Amniotic epithelial cell (primary cell): ENCODE results near the gene TMPRSS2.

Experiments
- DNase-seq: peaks from one replicate; pipeline ENCODE4 v3.0.0-alpha.2; 2010; ENCODE audit warnings: low read depth

TMPRSS2 gene

DNA sequence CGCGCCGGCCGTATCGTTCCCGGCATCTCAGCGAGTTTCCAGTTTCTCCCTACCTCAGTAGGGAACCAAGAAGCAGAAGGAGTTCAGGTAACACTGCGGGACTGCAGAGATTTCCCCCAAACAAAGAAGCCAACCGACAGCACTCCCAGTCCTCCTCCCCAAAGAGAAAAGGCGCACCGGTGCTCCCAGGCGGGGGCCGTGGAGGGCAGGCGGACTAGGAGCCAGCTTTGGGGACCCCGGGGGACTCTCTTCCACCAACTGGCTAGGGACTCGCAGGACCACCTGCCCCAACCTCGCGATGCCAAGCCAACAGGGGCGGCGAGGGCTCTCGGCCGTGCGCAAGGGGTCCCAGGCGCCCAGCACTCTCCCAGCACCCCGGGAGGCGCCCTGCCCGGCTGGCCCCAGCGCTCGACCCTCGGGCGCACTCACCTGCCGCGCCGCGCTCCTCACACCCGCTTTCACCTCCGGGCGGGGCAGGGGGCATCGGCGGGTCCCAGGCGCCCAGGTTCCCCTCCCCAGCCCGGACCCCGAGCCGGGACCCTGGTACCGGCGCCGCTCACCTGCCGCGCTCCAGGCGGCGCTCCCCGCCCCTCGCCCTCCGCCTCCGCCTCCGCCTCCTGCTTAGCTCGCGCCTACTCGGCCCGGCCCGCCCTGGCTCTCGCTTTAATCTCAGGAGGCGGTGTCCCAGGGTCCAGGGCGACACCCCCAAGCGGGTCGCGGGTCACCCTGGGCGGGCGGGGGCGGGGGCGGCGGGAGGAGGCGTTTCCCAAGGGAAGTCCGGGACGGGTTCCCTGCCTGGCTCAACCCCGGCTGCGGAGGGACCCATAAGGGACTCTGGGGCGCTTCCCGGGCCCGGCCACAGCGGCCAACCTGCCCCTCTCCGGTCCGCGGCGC, at the start of gene TMPRSS2:
TMPRSS2 (minus strand) TSS at position 638 of the 894 bp plus-strand sequence. CDS start 10,025 bp downstream, outside the sequence.
- DNase-seq: no peak

GRCh38 chr21:41555057-41555456, 47.1 kb upstream of the TMPRSS2 start:
- no peak for DNase-seq

DNA sequence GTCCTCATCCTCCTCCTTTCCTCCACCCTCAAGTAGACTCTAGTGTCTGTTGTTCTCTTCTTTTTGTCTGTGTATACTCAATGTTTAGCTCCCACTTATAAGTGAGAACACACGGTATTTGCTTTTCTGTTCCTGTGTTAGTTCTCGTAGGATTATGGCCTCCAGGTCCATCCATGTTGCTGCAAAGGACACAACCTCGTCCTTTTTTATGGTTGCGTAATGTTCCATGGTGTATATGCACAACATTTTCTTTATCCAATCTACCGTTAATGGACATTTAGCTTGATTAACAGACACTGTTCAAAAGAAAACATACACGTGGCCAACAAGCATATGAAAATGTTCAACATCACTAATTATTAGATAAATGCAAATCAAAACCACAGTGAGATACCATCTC, 44.3 kb upstream of the TMPRSS2 start:
- DNase-seq: no peak

DNA sequence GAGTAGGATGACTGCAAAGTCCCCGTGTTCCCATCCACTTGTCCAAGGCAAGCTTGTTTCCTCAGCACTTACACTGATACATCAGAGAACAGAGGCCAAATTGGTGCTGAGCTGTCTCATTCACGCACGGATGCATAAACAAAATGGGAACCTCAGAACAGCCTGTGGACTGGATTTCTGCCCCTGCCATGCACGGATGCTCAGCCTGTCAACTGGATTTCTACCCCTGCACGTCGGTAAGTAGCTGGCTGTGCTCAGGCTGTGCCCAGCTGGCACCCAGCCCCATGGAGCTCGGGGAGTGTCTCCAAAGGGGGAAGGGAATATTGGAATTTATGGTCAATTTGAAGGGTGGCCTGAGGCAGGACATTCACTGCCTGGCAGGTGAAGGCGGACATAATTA, 40.8 kb upstream of the TMPRSS2 start:
- DNase-seq: no peak

GRCh38 chr21:41547111-41547510, 39.2 kb upstream of the TMPRSS2 start:
- no peak for DNase-seq

DNA sequence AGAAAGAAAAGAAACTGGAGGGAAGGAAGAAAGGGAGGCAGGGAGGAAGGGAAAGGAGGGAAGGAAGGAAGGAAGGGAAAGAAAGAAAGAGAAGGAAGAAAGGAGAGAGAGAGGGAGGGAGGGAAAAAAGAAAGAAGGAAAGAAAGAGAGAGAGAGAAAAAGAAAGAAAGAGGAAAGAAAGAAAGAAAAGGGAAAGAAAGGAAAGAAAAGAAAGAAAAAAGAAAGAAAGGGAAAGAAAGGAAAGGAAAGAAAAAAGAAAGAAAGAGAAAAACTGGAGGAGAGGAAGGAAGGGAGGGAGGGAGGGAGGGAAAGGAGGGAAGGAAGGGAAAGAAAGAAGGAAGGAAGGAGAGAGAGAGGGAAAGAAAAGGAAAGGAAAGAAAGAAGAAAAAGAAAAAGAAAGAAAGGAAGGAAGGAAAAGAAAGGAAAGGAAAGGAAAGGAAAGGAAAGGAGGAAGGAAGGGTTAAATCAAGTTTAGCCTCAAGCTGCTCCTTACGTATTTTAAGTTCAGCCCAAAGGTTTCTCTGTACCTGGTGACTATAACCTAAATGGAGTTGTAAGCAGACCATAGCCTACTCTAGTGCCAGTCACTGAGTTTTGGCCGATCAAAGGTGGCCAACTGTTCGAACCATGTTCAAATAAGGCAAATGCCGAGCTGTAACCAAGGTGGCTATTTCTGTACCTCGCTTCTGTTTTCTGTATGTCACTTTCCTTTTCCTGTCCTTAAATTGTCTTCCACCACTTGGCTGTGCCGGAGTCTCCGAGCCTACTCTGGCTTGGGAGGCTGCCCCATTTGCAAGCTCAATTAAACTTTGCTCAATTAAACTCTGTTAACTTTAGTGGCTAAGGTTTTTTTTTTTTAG, 37.8 kb upstream of the TMPRSS2 start:
- no peak for DNase-seq

DNA sequence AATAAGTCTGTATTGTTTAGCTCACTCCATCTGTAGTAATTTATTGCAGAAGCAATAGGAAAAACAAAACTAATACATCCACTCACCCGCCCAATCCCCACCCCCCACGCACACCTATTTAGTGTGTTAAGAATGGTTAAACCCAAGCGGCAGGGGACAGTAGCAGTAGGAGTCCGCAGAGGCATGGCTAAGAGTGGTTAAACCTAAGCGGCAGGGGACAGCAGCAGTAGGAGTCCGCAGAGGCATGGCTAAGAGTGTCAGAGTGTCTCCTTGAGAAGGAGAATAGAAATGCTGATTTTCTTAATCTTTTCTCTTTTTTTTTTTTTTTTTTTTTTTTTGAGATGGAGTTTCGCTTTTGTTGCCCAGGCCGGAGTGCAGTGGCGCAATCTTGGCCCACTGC, 34.8 kb upstream of the TMPRSS2 start:
- DNase-seq: no peak

DNA sequence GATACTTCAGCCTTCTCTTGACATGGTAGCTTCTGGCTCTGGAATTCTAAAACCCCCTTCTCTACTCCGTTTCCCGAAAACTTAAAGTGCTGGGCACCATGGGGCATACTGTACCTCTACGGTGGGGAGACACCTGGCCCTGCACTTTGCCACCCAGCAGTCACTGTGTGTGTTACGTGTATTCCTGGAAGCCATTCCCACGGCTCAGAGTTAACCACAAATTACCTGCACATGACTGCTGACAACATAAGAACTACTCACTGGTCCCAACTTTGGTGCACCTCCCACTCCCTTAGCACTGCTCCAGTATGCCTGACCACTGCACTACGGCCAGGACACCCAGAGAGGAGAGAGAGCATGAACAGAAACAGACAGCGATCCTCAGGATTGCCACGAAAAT, 29.4 kb upstream of the TMPRSS2 start:
- no peak for DNase-seq

DNA sequence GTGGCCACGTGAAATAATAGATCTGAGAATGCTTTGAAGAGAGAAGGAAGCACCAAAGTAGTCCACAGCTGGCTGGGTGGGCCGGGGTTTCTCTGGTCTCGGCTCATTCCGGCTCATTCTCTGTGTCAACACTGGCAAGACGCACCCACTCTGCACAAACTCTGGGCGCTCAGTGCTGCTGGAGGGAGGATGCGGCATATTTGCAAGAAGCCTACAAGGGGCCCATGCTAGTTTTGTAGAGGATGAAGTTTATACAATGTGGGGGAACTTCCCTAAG, 28.8 kb upstream of the TMPRSS2 start:
- DNase-seq: no peak

DNA sequence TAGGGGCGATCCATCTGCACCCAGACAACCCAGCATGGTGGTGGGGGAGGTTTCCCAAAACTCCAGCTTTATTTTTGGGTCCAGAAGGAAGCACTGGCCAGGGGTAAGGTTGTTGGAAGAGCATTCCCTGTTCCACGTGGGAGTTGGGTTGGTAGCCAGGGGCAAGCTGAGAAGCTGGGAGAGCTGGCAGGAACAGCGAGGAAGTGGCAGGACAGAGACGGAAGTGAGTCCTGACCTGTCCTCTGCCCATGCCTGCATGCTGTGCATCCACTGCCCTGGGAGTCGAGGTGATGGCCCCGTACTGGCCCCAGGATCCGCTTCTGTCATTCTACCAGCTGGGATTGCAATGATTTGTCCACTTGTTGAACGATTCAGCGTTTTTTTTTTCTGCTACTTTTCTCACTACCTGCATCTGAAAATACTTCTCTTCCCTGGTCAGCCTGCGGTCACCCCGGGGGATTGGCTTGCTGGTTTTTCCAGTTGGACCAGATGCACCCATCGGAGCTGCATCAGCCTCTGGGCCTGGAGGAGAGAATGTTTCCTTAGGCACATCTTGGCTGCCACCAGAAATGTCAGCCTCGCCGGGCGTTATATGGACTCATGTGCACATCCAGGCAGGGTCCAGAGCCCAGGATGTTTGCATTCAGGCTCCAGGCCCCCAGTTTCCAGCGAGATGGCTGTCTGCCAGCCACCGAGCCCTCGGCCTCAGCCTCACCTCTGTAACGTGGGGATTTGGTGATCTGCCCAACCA, 28.3 kb upstream of the TMPRSS2 start:
- DNase-seq: no peak

- no peak for DNase-seq
Measured at GRCh38 chr21:41530366-41530765, 22.4 kb upstream of the TMPRSS2 start.

DNA sequence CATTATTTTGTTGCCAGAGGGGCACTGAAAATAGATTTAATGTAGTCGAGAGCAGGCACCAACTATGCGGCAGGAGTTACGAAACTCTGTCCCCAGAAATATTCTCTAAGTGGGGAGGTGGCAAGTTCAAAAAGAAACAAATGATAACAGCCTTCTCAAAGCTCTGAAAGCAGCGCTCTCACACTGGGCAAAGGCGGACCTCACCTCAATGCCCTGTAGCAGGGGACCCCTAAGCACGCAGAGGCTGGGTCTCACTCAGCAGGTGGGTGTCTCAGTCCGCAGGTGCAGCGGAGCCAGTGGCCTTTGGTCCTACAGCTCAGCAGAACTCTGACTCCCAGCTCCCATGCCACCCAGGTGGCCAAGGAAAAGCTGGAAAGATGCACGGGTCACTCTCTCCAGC, 21.8 kb upstream of the TMPRSS2 start:
- DNase-seq: no peak

DNA sequence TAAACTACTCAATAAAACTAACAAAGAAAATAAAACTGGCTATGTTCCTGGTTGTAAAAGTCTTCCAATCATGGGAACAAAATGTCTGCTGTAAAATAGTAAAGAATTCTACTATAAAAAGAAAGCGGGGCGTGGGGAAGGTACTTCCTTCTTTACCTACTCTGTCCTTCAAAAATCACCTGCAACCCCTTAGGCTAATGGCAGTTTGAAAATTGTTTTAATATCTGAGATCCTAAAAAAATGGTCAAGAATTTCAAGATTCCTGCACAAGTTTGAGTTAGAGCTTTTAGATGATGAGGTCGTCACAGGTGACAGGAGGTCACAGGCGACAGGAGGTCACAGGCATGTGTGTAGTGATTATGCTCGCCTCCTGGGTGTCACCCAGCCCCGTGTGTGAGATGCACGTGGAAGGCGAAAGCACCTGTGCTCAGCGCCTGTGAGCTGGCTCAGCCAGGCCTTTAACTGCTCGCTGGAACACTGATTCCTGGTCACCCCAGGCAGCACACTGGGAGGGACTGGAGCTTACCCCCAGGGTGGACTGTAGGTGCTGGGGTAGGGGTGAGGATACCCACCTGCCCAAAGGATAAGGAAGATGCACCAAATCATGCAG, 18.6 kb upstream of the TMPRSS2 start:
- no peak for DNase-seq

DNA sequence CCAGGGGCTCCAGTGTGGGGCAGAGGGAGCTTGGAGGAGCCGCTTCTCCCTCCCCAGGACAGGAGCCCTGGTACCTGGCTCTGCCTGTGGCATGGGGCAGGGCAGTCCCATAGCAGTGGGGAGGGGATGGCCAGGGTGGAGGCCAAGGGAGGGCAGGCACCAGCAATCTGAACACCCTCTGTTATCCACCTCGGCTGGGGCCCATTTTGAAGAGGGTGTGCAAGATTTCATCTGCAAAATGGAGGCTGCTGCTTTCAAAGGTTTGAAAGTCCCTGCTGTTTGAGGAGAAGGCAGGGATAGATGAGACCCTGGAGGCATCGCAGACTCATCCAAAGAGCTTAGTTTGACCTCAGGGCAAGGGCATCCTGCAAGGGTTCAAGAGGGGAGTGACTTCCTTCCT, 15.2 kb upstream of the TMPRSS2 start:
- no peak for DNase-seq

DNA sequence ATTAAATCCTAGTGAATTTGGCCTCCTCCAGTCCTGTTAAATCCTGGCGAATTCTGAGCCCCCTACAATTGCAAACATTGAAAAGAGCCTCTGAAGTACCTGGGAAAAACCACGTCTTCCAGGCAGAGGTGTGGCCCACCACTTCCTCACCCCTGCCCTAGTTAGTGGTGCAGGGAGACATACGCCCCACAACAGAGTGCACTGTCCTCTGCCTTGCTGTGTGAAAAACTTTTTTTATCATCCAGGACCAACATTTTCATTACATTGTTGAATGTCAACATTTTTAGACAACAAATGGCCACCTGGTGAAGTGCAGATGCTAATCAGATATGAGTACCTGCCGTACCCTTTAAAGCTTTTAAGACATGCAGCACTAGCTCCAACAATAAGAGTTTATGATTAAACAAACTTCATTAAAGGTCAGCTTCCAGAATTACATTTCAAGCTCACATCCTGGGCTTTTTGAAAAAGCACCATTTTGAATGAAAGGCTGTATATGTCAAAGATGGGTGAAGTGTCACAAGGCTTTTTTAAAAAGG, 13.6 kb upstream of the TMPRSS2 start:
- DNase-seq: no peak

DNA sequence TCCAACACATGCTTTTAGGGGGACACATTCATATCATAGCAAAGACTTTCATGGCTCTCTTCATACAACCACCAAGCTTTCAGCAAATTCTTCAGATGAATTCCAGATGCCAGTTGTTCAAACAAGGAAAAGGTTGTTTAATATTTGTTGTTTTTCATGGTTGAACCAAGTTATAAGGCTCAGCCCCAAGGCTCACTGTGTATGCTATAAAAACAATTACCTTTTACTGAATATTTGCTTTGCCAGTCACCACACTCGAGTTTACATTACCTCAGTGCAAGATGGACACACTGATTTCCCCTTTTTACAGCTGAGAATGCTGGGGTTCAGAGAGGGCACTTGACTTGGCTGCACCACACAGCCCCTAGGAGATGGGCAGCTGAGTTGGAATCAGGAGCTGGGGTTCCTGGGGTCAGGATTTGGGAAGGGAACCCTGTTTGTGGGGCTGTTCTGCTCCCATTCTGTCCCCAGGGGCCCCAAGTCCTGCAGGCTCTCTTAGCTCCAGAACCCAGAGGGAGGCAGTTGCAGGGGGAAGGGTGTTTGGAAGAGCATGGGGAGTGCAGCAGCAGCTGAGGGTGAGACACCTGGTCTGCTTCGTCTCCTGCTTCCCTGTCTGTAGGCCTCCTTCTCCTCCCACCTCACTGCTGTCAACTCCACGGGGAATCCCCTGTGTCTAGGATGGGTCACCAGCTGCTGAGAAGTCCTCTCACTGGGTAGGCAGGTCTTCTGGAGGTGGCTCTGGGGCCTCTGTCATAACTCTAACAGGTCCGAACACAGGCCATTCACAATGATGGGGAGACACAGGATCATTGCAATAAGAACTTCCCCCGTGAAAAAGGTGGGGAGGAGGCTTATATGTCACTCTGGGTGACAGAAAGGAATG, 12.8 kb upstream of the TMPRSS2 start:
- DNase-seq: no peak

DNA sequence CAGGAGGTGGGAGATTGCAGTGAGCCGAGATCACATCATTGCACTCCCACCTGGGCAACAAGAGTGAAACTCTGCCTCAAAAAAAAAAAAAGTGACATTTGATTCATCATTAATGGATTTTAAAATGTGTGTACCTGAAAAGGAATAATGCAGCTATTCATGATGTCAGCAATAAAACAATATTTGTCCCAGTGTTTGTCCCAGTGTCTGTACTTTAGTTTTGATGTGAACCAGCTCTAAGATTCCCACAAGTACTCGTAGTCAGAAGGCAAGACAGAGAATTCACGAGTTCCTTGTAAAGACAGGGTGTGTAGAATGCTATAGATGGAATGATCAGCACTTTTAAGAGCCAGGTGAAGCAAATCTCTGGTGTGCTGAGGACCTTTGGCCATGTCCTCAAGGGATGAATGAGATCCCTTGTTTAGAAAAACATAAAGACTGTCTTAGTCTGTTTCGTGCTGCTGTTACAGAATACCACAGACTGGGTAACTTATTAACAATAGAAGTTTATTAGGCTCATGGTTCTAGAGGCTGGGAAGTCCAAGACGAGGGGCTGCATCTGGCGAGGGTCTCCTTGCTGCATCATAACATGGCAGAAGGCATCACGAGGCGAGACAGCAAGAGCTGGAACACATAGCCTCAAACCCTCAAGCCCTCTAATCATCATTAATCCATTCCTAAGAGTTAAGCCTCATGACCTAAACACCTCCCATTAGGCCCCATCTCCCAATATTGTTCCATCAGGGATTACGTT, 12.0 kb upstream of the TMPRSS2 start:
- no peak for DNase-seq

- no peak for DNase-seq
Measured at GRCh38 chr21:41518757-41519156, 10.8 kb upstream of the TMPRSS2 start.

GRCh38 chr21:41511858-41512257, 3.9 kb upstream of the TMPRSS2 start:
- no peak for DNase-seq

DNA sequence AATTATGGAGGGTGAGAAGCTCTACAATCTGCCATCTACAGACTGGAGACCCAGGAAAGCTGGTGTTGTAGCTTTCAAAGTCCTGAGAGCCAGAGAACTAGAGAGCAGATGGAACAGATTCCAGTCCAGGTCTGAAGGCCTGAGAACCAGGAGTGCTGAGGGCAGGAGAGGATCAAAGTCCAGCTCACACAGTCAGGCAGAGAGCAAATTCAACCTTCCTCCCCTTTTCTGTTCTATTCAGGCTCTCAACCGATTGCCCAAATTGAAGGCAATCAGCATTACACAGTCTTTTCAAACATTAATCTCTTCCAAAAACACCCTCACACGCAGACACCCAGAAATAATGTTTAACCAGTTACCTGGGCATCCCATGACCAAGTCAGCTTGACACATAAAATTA, 2.5 kb upstream of the TMPRSS2 start:
- no peak for DNase-seq
